Fibroblast of lung (primary cell): ENCODE data around the gene OR2Z1. TPM values are rescaled to one million over a fixed set of nuclear protein-coding genes. Genes with fewer than 3 reads are reported as not detected.
"Not testable (repeated sequence)": the region's sequence is repeated elsewhere in the genome, so short reads cannot be mapped to it uniquely, and the experiment has no call there.

ENCODE experiments used
- DNase-seq, 2 donors: peaks; one replicate each; pipeline versions ENCODE4 v3.0.0 to v3.0.0-alpha.2; 2010; ENCODE audit warnings: low read depth in 2 of 2
- H2AFZ ChIP-seq: 2 replicates; pipeline ENCODE4 v1.5.1; 2012; ENCODE audit warnings: low read length, control low read depth, inconsistent platforms
- H3K27ac ChIP-seq: 2 replicates; pipeline ENCODE4 v1.5.1; 2011; ENCODE audit warnings: low read length, control low read depth; ENCODE audit not compliant: insufficient read depth
- H3K27me3 ChIP-seq: 2 replicates; pipeline ENCODE4 v1.5.1; 2011; ENCODE audit warnings: mild to moderate bottlenecking, low read length; ENCODE audit not compliant: control insufficient read depth, insufficient read depth
- H3K36me3 ChIP-seq: 2 replicates; pipeline ENCODE4 v1.5.1; 2011; ENCODE audit warnings: low read length; ENCODE audit not compliant: control insufficient read depth, insufficient read depth
- H3K4me1 ChIP-seq: 2 replicates; pipeline ENCODE4 v1.5.1; 2011; ENCODE audit warnings: low read length; ENCODE audit not compliant: control insufficient read depth, insufficient read depth; ENCODE audit errors: extremely low read depth
- H3K4me2 ChIP-seq: 2 replicates; pipeline ENCODE4 v1.5.1; 2011; ENCODE audit warnings: low read length, control low read depth; ENCODE audit not compliant: insufficient read depth; ENCODE audit errors: extremely low read depth
- H3K4me3 ChIP-seq, 4 experiments: fragments of 200-600 bp in 1 of 4; sonication (generic) in 1 of 4; replicated peaks in 1 of 4; 2 replicates each; pipeline ENCODE4 v1.5.1; 2011 to 2016; ENCODE audit warnings: low read length in 4 of 4, low read depth in 3 of 4, mild to moderate bottlenecking in 3 of 4, control low read depth in 2 of 4, inconsistent platforms in 1 of 4, mixed read lengths in 1 of 4; ENCODE audit not compliant: insufficient read depth in 1 of 4; ENCODE audit errors: control extremely low read depth in 1 of 4
- H3K79me2 ChIP-seq: 2 replicates; pipeline ENCODE4 v1.5.1; 2012; ENCODE audit warnings: mild to moderate bottlenecking, low read length, inconsistent platforms; ENCODE audit not compliant: control insufficient read depth, insufficient read depth
- H3K9ac ChIP-seq: 2 replicates; pipeline ENCODE4 v1.5.1; 2011; ENCODE audit warnings: mild to moderate bottlenecking, low read length, control low read depth; ENCODE audit not compliant: insufficient read depth
- H3K9me3 ChIP-seq: 2 replicates; pipeline ENCODE4 v1.5.1; 2012; ENCODE audit warnings: low read depth, low read length; ENCODE audit not compliant: control insufficient read depth, insufficient read depth
- H4K20me1 ChIP-seq: 2 replicates; pipeline ENCODE4 v1.5.1; 2011; ENCODE audit warnings: low read length; ENCODE audit not compliant: control insufficient read depth, insufficient read depth; ENCODE audit errors: extremely low read depth
- CTCF ChIP-seq, 2 donors: IDR thresholded peaks in 1 of 2; conservative IDR thresholded peaks in 1 of 2; 1 replicate in 1 of 2; 2 replicates in 1 of 2; pipeline ENCODE4 v1.5.1; 2011 to 2012; ENCODE audit warnings: low read length in 2 of 2, control low read depth in 1 of 2, inconsistent platforms in 1 of 2, low read depth in 1 of 2, mild to moderate bottlenecking in 1 of 2
- EZH2 ChIP-seq: IDR thresholded peaks from 2 replicates; pipeline ENCODE4 v1.5.1; 2012; ENCODE audit warnings: low read length, control low read depth, mild to moderate bottlenecking; ENCODE audit errors: missing control alignments
- polyA plus RNA-seq, 2 donors: library from polyadenylated mRNA; depleted of rRNA in 1 of 2; stranded (reverse) in 1 of 2; unstranded in 1 of 2; fragments of >200 nt; gene quantifications; 2 replicates each; pipeline ENCODE4 v1.2.1, GENCODE V29; 2011 to 2012; ENCODE audit warnings: missing spikeins in 1 of 2
- total RNA-seq: library from RNA; depleted of rRNA; stranded (reverse); fragments of >200 nt; gene quantifications from 2 replicates; pipeline ENCODE4 v1.2.1, GENCODE V29; 2014

Gene OR2Z1
- total and polyA plus RNA-seq, 2 donors (not counting 1 experiment from before 2014, with no cell fraction given), result not detected

DNA sequence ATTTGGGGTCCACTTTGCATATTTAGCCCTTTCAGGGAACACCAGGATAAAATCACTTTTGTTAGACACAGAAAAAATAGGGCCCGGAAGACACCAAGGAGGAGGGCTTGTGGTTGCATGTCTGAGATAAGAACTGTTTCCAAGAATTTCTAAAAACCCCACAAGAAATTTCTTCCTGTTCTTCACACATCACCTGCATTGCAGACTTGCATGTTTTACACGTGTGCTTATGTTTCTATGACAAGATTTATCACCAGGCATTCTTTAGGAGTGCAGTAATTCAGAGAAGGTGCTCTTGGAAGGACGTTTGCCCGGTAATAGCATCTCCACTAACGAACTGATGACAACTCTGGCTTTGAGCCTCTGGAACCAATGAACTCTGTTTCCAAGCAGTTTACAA lies 15.7 kb upstream of the OR2Z1 start:
- Histone ChIP-seq H3K4me2 (no peak overlapping the region), H3K36me3 (no peaks in the 10 kb centered on the region), H3K4me1 (no peaks in the 10 kb centered on the region), H4K20me1 (no peaks in the 10 kb centered on the region), H3K9ac (no peak overlapping the region), H3K27ac (no peak overlapping the region), H3K4me3 (no peak overlapping the region), H3K79me2 (no peaks in the 10 kb centered on the region), H2AFZ (no peak overlapping the region), H3K27me3 (no peaks in the 10 kb centered on the region), H3K9me3 (no peaks in the 10 kb centered on the region)
- DNase-seq, result no peak
- TF ChIP-seq CTCF (conservative IDR thresholded peaks at IDR 0.05 in 1 of 2, IDR thresholded peaks at IDR 0.05 in 1 of 2; ENCODE audit: low read depth in 1 of 2, low read length in 2 of 2), result no peak
- no peak for TF ChIP-seq EZH2

DNA sequence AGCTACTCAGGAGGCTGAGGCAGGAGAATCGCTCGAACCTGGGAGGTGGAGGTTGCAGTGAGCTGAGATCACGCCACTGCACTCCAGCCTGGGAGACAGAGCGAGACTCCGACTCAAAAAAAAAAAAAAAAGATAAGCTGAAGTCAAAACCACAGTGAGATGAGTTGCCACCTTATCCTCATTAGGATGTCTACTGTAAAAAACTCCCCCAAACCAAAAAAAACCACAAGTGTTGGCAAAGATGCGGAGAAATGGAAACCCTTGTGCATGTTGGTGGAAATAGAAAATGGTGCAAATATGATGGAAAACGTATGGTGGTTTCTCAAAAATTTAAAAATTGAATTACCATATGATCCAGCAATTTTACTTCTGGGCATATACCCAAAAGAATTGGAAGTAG lies 11.1 kb upstream of the OR2Z1 start:
- H4K20me1 ChIP-seq, H3K9me3 ChIP-seq, H3K9ac ChIP-seq, H2AFZ ChIP-seq, H3K27me3 ChIP-seq, H3K36me3 ChIP-seq, H3K4me1 ChIP-seq, DNase-seq, H3K4me2 ChIP-seq, H3K79me2 ChIP-seq, H3K27ac ChIP-seq, H3K4me3 ChIP-seq: not testable (repeated sequence)

- no peaks in the 10 kb centered on the region for H3K4me1 ChIP-seq
- H3K4me2 ChIP-seq, result no peak overlapping the region
- H3K79me2 ChIP-seq, result no peaks in the 10 kb centered on the region
- no peaks in the 10 kb centered on the region for H3K27me3 ChIP-seq
- DNase-seq, result no peak
- H3K9me3 ChIP-seq, result no peaks in the 10 kb centered on the region
- no peaks in the 10 kb centered on the region for H4K20me1 ChIP-seq
- H3K36me3 ChIP-seq, result no peaks in the 10 kb centered on the region
- H3K9ac ChIP-seq, result no peak overlapping the region
- H2AFZ ChIP-seq, result no peak overlapping the region
- TF ChIP-seq CTCF (conservative IDR thresholded peaks at IDR 0.05 in 1 of 2, IDR thresholded peaks at IDR 0.05 in 1 of 2; ENCODE audit: low read depth in 1 of 2, low read length in 2 of 2) (no peak), EZH2 (no peak)
- no peak overlapping the region for H3K27ac ChIP-seq
- no peak overlapping the region for H3K4me3 ChIP-seq
Measured at GRCh38 chr19:8722032-8722431, 598 bp downstream of the OR2Z1 start.
